Lower lobe of right lung (tissue), 2 donors: Measurements from ENCODE around the gene DCAF17. TPM values are rescaled to one million over a fixed set of nuclear protein-coding genes. Genes with fewer than 3 reads are reported as not detected.
A peak's percentile ranks its signal among the peaks of the same experiment; 100 is the strongest.
"Not testable (repeated sequence)": the region's sequence is repeated elsewhere in the genome, so short reads cannot be mapped to it uniquely, and the experiment has no call there.

Source experiments
- ATAC-seq, 2 donors: fragments of 200-7000 bp; cut with Tn5 transposase; one replicate each; pipeline ENCODE4 v1.9.1; 2020 to 2022; ENCODE audit warnings: mild to moderate bottlenecking in 2 of 2, moderate library complexity in 2 of 2
- DNase-seq: peaks from one replicate; pipeline ENCODE4 v3.0.0-alpha.2; 2020
- H3K27ac ChIP-seq: fragments of 200-600 bp; one replicate; pipeline ENCODE4 v1.8.0; 2022
- H3K27me3 ChIP-seq: fragments of 200-600 bp; one replicate; pipeline ENCODE4 v1.8.0; 2022; ENCODE audit warnings: low read depth
- H3K36me3 ChIP-seq: fragments of 200-600 bp; one replicate; pipeline ENCODE4 v1.8.0; 2022; ENCODE audit warnings: mild to moderate bottlenecking
- H3K4me1 ChIP-seq: fragments of 200-600 bp; one replicate; pipeline ENCODE4 v1.8.0; 2022
- H3K4me3 ChIP-seq: fragments of 200-600 bp; one replicate; pipeline ENCODE4 v1.8.0; 2022; ENCODE audit warnings: mild to moderate bottlenecking
- H3K9me3 ChIP-seq: fragments of 200-600 bp; one replicate; pipeline ENCODE4 v1.8.0; 2022
- CTCF ChIP-seq: fragments of 200-600 bp; IDR thresholded peaks from one replicate; pipeline ENCODE4 v1.8.0; 2022; ENCODE audit warnings: antibody characterized with exemption, mild to moderate bottlenecking
- intact Hi-C: fragments of 100-400 bp; cut with DNase I; formaldehyde crosslinking; loops from one replicate; pipeline ENCODE4 v1.11.0; 2022
- total RNA-seq: library from RNA; stranded (reverse); fragmentation: NEBNext Ultra II Directional; extraction: Animal tissue kit (Norgen Biotek cat#: 25700); gene quantifications from one replicate; pipeline ENCODE4 v1.2.1, GENCODE V29; 2021
- donor health status: DM: no; HTN: yes; CAD: no; lungs with severe emphysema.

DCAF17 gene
- total RNA-seq, 1 donor from 2014 or later = 15.6 TPM

- DNase-seq = peak; percentile 56
- intact Hi-C loops = no loop called here
- Histone ChIP-seq H3K9me3 (no peaks in the 10 kb centered on the region), H3K36me3 (no peaks in the 10 kb centered on the region), H3K4me3 (peak overlapping the region; percentile 89), H3K4me1 (peaks cover 40% of the 10 kb centered on the region), H3K27ac (peak overlapping the region; percentile 93), H3K27me3 (no peaks in the 10 kb centered on the region)
- peak; percentile 59 to 62 for ATAC-seq
- TF ChIP-seq CTCF = no peak
These were observed 88.7 kb downstream of the DCAF17 start for GRCh38 chr2:171522788-171523087.

DNA sequence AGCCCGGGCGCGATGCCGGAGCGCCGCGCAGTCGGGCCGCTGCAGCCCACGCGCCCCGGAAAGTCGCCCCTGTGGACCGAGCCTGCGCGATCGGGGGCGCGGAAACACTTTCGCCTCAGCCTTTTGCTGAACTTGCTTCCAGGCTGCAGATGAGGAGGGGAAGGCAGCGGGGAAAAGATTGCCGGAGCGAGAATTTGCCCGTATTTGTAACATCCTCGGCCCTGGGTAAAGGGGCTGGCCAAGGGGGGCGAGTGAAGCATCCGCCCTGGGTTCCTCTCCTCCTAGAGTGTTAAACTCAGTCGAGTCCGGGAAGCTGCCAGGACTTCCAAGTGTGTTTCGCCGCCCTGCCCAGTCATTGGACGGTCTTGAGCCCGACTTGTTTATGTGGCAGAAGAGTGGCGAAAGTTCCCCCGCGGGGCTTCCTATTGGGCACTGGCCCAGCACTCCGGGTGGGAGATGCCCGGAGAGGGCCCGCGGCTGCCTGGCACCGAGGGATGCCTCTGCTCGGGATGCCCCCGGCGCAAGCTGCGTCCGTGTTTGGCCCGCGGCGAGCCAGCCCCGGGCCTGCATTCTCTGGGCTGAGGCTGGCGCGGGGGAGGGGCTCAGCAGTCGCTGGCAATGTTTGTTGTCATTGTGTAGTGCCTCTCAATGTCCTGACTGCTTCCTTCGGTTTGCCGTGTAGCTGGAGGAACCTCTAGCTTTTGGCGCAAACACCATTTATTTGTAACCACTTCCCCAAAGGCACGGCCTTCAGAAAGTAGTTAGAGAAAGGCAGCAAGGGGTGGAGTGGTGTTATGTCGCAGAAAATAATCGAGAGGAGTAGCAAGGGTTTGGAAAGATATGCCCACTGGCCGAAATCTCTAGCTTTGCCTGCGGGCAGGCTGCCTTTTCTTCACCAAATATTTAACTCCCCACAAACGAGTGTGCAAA lies 89.3 kb downstream of the DCAF17 start:
- TF ChIP-seq CTCF = no peak
- Histone ChIP-seq H3K27me3 (no peaks in the 10 kb centered on the region), H3K4me3 (peak overlapping the region; percentile 89), H3K36me3 (no peaks in the 10 kb centered on the region), H3K4me1 (peaks cover 40% of the 10 kb centered on the region), H3K9me3 (no peaks in the 10 kb centered on the region), H3K27ac (peak overlapping the region; percentile 93)
- intact Hi-C loops = no loop called here
- DNase-seq = peak; percentile 83
- ATAC-seq = peak; percentile 77 to 80

DNA sequence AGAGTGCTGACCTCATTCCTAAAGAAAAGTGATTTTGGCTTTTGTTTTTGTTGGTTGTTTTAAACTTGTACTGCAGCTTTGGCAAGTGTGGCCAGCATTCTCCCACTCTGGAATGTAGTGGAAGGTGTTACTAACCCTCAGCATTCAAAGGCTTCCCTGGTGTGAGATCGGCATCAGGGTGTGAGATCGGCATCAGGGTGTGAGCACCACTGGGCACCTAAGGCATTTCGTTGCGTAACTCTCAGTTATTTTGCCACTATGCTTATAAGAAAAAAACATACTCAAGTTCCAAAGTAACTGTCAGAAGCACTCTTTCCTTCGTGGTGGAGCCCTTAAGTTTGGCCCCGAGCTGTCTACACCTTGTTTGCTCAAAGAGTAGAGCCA lies 90.0 kb downstream of the DCAF17 start:
- DNase-seq = peak; percentile 57
- intact Hi-C loops = no loop called here
- no peaks in the 10 kb centered on the region for H3K36me3 ChIP-seq
- peaks cover 40% of the 10 kb centered on the region for H3K4me1 ChIP-seq
- no peaks in the 10 kb centered on the region for H3K27me3 ChIP-seq
- peak overlapping the region; percentile 89 for H3K4me3 ChIP-seq
- TF ChIP-seq CTCF = no peak
- ATAC-seq = peak; percentile 76 to 77
- no peaks in the 10 kb centered on the region for H3K9me3 ChIP-seq
- peak overlapping the region; percentile 93 for H3K27ac ChIP-seq

DNA sequence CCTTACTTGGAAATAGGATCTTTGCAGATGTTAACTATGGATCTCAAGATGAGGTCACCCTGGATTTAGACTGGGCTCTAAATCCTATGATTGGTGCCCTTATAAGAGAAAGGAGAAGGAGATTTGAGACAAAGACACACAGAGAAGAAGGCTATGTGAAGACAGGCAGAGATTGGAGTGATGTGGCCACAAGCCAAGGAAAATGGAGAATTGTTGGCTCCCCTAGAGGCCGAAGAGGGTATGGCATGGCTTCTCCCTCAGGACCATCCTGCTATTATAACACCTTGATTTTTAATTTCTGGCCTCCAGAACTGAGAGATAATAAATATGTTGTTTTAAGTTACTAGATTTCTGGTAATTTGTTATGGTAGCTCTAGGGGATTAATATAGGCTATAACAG lies 95.9 kb downstream of the DCAF17 start:
- H3K4me3 ChIP-seq = no peak overlapping the region
- no peaks in the 10 kb centered on the region for H3K36me3 ChIP-seq
- H3K9me3 ChIP-seq = no peaks in the 10 kb centered on the region
- intact Hi-C loops = no loop called here
- H3K27me3 ChIP-seq = no peaks in the 10 kb centered on the region
- H3K27ac ChIP-seq = no peak overlapping the region
- peak; percentile 47 for TF ChIP-seq CTCF
- peak; percentile 31 to 61 for ATAC-seq
- DNase-seq = no peak
- H3K4me1 ChIP-seq = peaks cover 48% of the 10 kb centered on the region

DNA sequence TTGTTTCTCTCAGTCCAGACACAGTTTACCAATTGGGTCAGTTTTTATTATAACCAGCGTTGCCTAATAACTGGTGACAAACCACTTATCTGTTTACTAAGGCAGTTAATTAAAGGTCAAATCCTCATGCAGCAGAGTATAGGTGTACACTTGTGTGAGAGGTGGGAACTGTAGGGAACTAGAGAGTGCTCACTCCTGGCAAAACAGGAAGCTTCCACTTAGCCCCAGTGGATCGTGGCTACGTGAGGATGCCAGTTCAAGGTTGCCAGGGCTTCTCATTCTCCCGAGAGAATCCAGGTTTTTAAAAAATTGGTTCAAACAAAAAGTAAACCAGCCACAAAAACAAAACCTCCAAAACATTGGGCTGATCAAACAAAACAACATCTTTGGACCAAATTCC lies 96.4 kb downstream of the DCAF17 start:
- H3K9me3 ChIP-seq = no peaks in the 10 kb centered on the region
- no peak overlapping the region for H3K27ac ChIP-seq
- intact Hi-C loops = no loop called here
- DNase-seq = no peak
- H3K36me3 ChIP-seq = no peaks in the 10 kb centered on the region
- peak; percentile 72 to 77 for ATAC-seq
- no peak overlapping the region for H3K4me3 ChIP-seq
- TF ChIP-seq CTCF = no peak
- H3K4me1 ChIP-seq = peaks cover 43% of the 10 kb centered on the region
- H3K27me3 ChIP-seq = no peaks in the 10 kb centered on the region

- intact Hi-C loops, DNase-seq, H3K9me3 ChIP-seq, ATAC-seq, H3K36me3 ChIP-seq, H3K27ac ChIP-seq, H3K4me3 ChIP-seq, H3K27me3 ChIP-seq: not testable (repeated sequence)
- H3K4me1 ChIP-seq = peaks cover 38% of the 10 kb centered on the region
These were observed 96.8 kb downstream of the DCAF17 start for GRCh38 chr2:171530859-171531258.
